Neural progenitor cell (in vitro differentiated cells): ENCODE results near the gene STRIP2. TPM values are rescaled to one million over a fixed set of nuclear protein-coding genes. Genes with fewer than 3 reads are reported as not detected.

Experiments
- DNase-seq: peaks from one replicate; pipeline ENCODE4 v3.0.0-alpha.2; 2016; ENCODE audit warnings: low spot score
- H2AFZ ChIP-seq: fragments of 200-600 bp; sonication (generic); replicated peaks from 2 replicates; pipeline ENCODE4 v1.6.1; 2016; ENCODE audit warnings: antibody characterized with exemption
- H3F3A ChIP-seq: fragments of 200-600 bp; sonication (generic); 2 replicates; pipeline ENCODE4 v1.6.1; 2016; ENCODE audit warnings: antibody characterized with exemption, low read depth
- H3K27ac ChIP-seq: fragments of 200-600 bp; sonication (generic); 2 replicates; pipeline ENCODE4 v1.5.1; 2016; ENCODE audit warnings: mild to moderate bottlenecking
- H3K27me3 ChIP-seq: fragments of 200-600 bp; sonication (generic); 2 replicates; pipeline ENCODE4 v1.6.1; 2016; ENCODE audit warnings: mild to moderate bottlenecking, moderate library complexity
- H3K36me3 ChIP-seq: fragments of 200-600 bp; sonication (generic); 2 replicates; pipeline ENCODE4 v1.5.1; 2016
- H3K4me1 ChIP-seq: fragments of 200-600 bp; sonication (generic); 2 replicates; pipeline ENCODE4 v1.6.1; 2016; ENCODE audit warnings: mixed run types
- H3K4me2 ChIP-seq: fragments of 200-600 bp; sonication (generic); 2 replicates; pipeline ENCODE4 v1.6.1; 2016
- H3K4me3 ChIP-seq: fragments of 200-600 bp; sonication (generic); 2 replicates; pipeline ENCODE4 v1.5.1; 2016
- H3K79me2 ChIP-seq: fragments of 200-600 bp; sonication (generic); 2 replicates; pipeline ENCODE4 v1.6.1; 2016; ENCODE audit warnings: low read depth
- H3K9ac ChIP-seq: fragments of 200-600 bp; sonication (generic); 2 replicates; pipeline ENCODE4 v1.6.1; 2016
- H3K9me3 ChIP-seq: fragments of 200-600 bp; sonication (generic); 2 replicates; pipeline ENCODE4 v1.5.1; 2016; ENCODE audit warnings: low read depth
- H4K20me1 ChIP-seq: fragments of 200-600 bp; sonication (generic); 2 replicates; pipeline ENCODE4 v1.6.1; 2016; ENCODE audit warnings: low read depth
- H3K27ac Mint-ChIP-seq: 3 replicates; pipeline ENCODE4 v1.8.0; 2021; ENCODE audit warnings: mixed read lengths
- H3K27me3 Mint-ChIP-seq: 2 replicates; pipeline ENCODE4 v1.8.0; 2022; ENCODE audit warnings: low read depth, mild to moderate bottlenecking, inconsistent platforms, moderate library complexity, mixed read lengths; ENCODE audit not compliant: insufficient read depth
- H3K36me3 Mint-ChIP-seq: 3 replicates; pipeline ENCODE4 v1.8.0; 2021; ENCODE audit warnings: mixed read lengths
- H3K4me1 Mint-ChIP-seq: 3 replicates; pipeline ENCODE4 v1.8.0; 2021; ENCODE audit warnings: mixed read lengths
- H3K4me3 Mint-ChIP-seq: 3 replicates; pipeline ENCODE4 v1.8.0; 2021; ENCODE audit warnings: mild to moderate bottlenecking, moderate library complexity, mixed read lengths
- H3K9me3 Mint-ChIP-seq: 3 replicates; pipeline ENCODE4 v1.8.0; 2020; ENCODE audit warnings: mixed read lengths
- CTCF ChIP-seq: fragments of 200-600 bp; sonication (generic); IDR thresholded peaks from 2 replicates; pipeline ENCODE4 v1.5.1; 2017; ENCODE audit warnings: antibody characterized with exemption, mild to moderate bottlenecking
- EZH2 ChIP-seq: fragments of 200-600 bp; sonication (generic); IDR thresholded peaks from 2 replicates; pipeline ENCODE4 v1.6.1; 2017; ENCODE audit warnings: antibody characterized with exemption, mild to moderate bottlenecking, moderate library complexity
- EZH2phosphoT487 ChIP-seq: fragments of 200-600 bp; sonication (generic); IDR thresholded peaks from 2 replicates; pipeline ENCODE4 v1.6.1; 2017; ENCODE audit warnings: antibody characterized with exemption
- total RNA-seq: library from RNA; depleted of rRNA; stranded (reverse); fragments of >200 nt; gene quantifications from 2 replicates; pipeline ENCODE4 v1.2.3, GENCODE V29; 2015; ENCODE audit warnings: low replicate concordance

STRIP2 gene
- total RNA-seq, 1 donor from 2014 or later = 11.6 TPM

- TF ChIP-seq CTCF (no peak), EZH2phosphoT487 (no peak), EZH2 (no peak)
- H3K4me2 ChIP-seq = no peak overlapping the region
- no peaks in the 10 kb centered on the region for H3K36me3 ChIP-seq
These were observed 20.0 kb downstream of the STRIP2 start for GRCh38 chr7:129454249-129454551.

DNA sequence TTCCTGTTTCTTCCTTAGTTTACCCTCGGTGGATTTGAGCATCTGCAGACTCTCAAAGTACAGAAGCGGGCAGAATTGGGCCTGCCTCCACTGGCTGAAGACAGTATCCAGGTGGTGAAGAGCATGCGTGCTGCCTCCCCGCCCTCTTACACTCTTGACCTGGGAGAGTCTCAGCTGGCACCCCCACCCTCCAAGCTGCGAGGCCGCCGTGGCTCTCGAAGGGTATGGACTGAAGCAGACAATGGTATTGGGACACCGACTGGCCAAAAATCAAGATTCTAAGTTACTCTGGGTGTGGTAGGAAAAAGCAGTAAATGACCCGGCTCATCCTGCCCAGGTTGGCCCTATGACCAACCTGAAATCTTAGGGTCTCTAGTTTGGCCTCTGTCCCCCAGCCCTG, 22.2 kb downstream of the STRIP2 start:
- H3K36me3 ChIP-seq = no peaks in the 10 kb centered on the region
- no peaks in the 10 kb centered on the region for H3K4me1 ChIP-seq
- H3K4me3 Mint-ChIP-seq = no peak overlapping the region
- no peak overlapping the region for H3K4me3 ChIP-seq
- H3K9me3 ChIP-seq = no peaks in the 10 kb centered on the region
- H3K27me3 Mint-ChIP-seq = peaks cover 8% of the 10 kb centered on the region
- H3K9me3 Mint-ChIP-seq = no peaks in the 10 kb centered on the region
- H3K36me3 Mint-ChIP-seq = peaks cover 10% of the 10 kb centered on the region
- DNase-seq = no peak
- no peak overlapping the region for H3K27ac Mint-ChIP-seq
- no peaks in the 10 kb centered on the region for H4K20me1 ChIP-seq
- TF ChIP-seq EZH2 (no peak), CTCF (no peak), EZH2phosphoT487 (no peak)
- H3F3A ChIP-seq = no peaks in the 10 kb centered on the region
- H3K9ac ChIP-seq = no peak overlapping the region
- H3K79me2 ChIP-seq = no peaks in the 10 kb centered on the region
- H3K4me2 ChIP-seq = no peak overlapping the region
- no peak overlapping the region for H3K27ac ChIP-seq
- no peak overlapping the region for H2AFZ ChIP-seq
- no peaks in the 10 kb centered on the region for H3K27me3 ChIP-seq
- H3K4me1 Mint-ChIP-seq = peaks cover 6% of the 10 kb centered on the region

More at GRCh38 chr7:129454249-129454551, 20.0 kb downstream of the STRIP2 start:
- H3K27me3 ChIP-seq = no peaks in the 10 kb centered on the region
- Mint-ChIP-seq H3K9me3 (peaks cover 8% of the 10 kb centered on the region), H3K27ac (no peak overlapping the region), H3K27me3 (peaks cover 8% of the 10 kb centered on the region), H3K36me3 (peaks cover 26% of the 10 kb centered on the region), H3K4me1 (peaks cover 6% of the 10 kb centered on the region), H3K4me3 (no peak overlapping the region)
- no peaks in the 10 kb centered on the region for H3K4me1 ChIP-seq
- no peaks in the 10 kb centered on the region for H3K9me3 ChIP-seq
- no peaks in the 10 kb centered on the region for H4K20me1 ChIP-seq
- no peak overlapping the region for H3K27ac ChIP-seq
- no peak overlapping the region for H3K9ac ChIP-seq
- H3F3A ChIP-seq = no peaks in the 10 kb centered on the region
- no peak overlapping the region for H3K4me3 ChIP-seq
- no peak overlapping the region for H2AFZ ChIP-seq
- no peak for DNase-seq
- H3K79me2 ChIP-seq = no peaks in the 10 kb centered on the region

- Histone ChIP-seq H3K4me1 (no peaks in the 10 kb centered on the region), H4K20me1 (no peaks in the 10 kb centered on the region), H3K36me3 (no peaks in the 10 kb centered on the region), H3K79me2 (no peaks in the 10 kb centered on the region), H3F3A (no peaks in the 10 kb centered on the region), H3K9ac (no peak overlapping the region), H3K27me3 (no peaks in the 10 kb centered on the region), H3K4me3 (no peak overlapping the region), H3K9me3 (no peaks in the 10 kb centered on the region), H2AFZ (no peak overlapping the region), H3K4me2 (no peak overlapping the region), H3K27ac (no peak overlapping the region)
- H3K36me3 Mint-ChIP-seq = peaks cover 10% of the 10 kb centered on the region
- H3K4me1 Mint-ChIP-seq = peaks cover 6% of the 10 kb centered on the region
- DNase-seq = no peak
- TF ChIP-seq CTCF (no peak), EZH2 (no peak), EZH2phosphoT487 (no peak)
- no peak overlapping the region for H3K27ac Mint-ChIP-seq
- H3K27me3 Mint-ChIP-seq = peaks cover 8% of the 10 kb centered on the region
- H3K4me3 Mint-ChIP-seq = no peak overlapping the region
- H3K9me3 Mint-ChIP-seq = no peaks in the 10 kb centered on the region
These were observed 22.9 kb downstream of the STRIP2 start for GRCh38 chr7:129457101-129457500.

- Mint-ChIP-seq H3K4me3 (no peak overlapping the region), H3K27me3 (peaks cover 6% of the 10 kb centered on the region), H3K36me3 (peaks cover 10% of the 10 kb centered on the region), H3K27ac (no peak overlapping the region), H3K4me1 (peaks cover 6% of the 10 kb centered on the region), H3K9me3 (no peaks in the 10 kb centered on the region)
- H3K27ac ChIP-seq = no peak overlapping the region
- no peak for TF ChIP-seq EZH2
- TF ChIP-seq EZH2phosphoT487 = no peak
- no peak for TF ChIP-seq CTCF
- H3K4me3 ChIP-seq = no peak overlapping the region
- no peak overlapping the region for H2AFZ ChIP-seq
- H3K27me3 ChIP-seq = no peaks in the 10 kb centered on the region
- H3K9ac ChIP-seq = no peak overlapping the region
- H3K9me3 ChIP-seq = no peaks in the 10 kb centered on the region
- no peak for DNase-seq
- H3K4me1 ChIP-seq = no peaks in the 10 kb centered on the region
- no peaks in the 10 kb centered on the region for H4K20me1 ChIP-seq
- no peaks in the 10 kb centered on the region for H3K79me2 ChIP-seq
- H3F3A ChIP-seq = no peaks in the 10 kb centered on the region
- no peaks in the 10 kb centered on the region for H3K36me3 ChIP-seq
- H3K4me2 ChIP-seq = no peak overlapping the region
These were observed 23.9 kb downstream of the STRIP2 start for GRCh38 chr7:129458171-129458570.
